H7 (cell line): ENCODE data around the gene SERGEF. TPM values are rescaled to one million over a fixed set of nuclear protein-coding genes. Genes with fewer than 3 reads are reported as not detected.

Source experiments
- DNase-seq: peaks from one replicate; pipeline ENCODE4 v3.0.0; 2012
- H3K27me3 ChIP-seq: 2 replicates; pipeline ENCODE4 v1.6.0; 2011; ENCODE audit warnings: mild to moderate bottlenecking, low read length; ENCODE audit not compliant: control insufficient read depth, insufficient read depth
- H3K36me3 ChIP-seq: replicated peaks from 2 replicates; pipeline ENCODE4 v1.5.1; 2011; ENCODE audit warnings: low read length; ENCODE audit not compliant: control insufficient read depth, insufficient read depth
- H3K4me3 ChIP-seq: 2 replicates; pipeline ENCODE4 v1.5.1; 2011; ENCODE audit warnings: low read depth, mild to moderate bottlenecking, control low read depth, low read length, moderate library complexity; ENCODE audit not compliant: insufficient read depth
- total RNA-seq: library from RNA; depleted of rRNA; stranded (reverse); fragments of >200 nt; shearing (Covaris generic); gene quantifications from 2 replicates; pipeline ENCODE4 v1.2.3, GENCODE V29; 2014

The SERGEF gene
- total RNA-seq, 1 experiment from 2014 or later = 16.5 TPM

DNA sequence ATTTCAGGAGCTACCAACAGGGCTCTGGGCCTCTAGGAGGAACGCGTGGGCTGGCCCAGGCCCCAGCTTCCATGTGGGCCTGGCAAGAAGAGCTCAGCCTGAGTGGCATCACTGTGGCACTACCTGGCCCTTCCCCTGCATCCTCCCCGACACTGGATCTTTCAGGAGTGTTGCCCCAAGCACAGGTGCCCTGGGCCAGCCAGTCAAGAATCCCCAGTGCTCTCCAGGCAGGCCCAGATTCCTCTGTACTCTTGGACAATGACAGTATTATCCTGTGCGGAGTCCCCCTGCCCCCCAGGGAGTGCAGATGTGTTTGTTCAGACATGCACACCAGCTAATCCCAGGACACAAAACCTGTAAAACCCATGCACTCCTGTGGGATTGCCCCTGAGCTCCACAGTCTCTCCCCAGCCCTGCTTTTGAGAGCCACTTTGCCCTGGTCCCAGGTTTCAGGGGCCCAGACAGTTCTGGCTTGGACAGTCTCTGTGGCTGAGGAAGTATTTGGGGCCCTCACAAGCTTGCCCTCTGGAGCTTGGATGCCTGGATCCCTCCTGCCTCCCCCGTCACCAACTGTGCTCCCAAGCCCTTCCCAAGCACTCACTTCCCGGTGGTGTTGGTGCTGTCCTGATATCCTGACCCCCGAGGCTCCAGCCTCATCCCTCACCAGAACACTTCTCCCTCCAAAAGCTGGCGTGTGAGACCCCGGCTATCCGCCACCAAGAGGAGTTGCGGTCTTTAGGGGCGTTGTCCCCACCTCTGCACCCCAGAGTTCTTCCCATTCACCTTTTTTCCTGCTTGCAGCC, 238.4 kb downstream of the SERGEF start:
- Histone ChIP-seq H3K27me3 (no peaks in the 10 kb centered on the region), H3K36me3 (no peaks in the 10 kb centered on the region), H3K4me3 (no peak overlapping the region)
- no peak for DNase-seq

- Histone ChIP-seq H3K4me3 (no peak overlapping the region), H3K27me3 (no peaks in the 10 kb centered on the region), H3K36me3 (no peaks in the 10 kb centered on the region)
- no peak for DNase-seq
These were observed 239.2 kb downstream of the SERGEF start for GRCh38 chr11:17773674-17774073.

GRCh38 chr11:17772704-17773600, 239.9 kb downstream of the SERGEF start:
- Histone ChIP-seq H3K27me3 (no peaks in the 10 kb centered on the region), H3K36me3 (no peaks in the 10 kb centered on the region), H3K4me3 (no peak overlapping the region)
- DNase-seq = no peak

DNA sequence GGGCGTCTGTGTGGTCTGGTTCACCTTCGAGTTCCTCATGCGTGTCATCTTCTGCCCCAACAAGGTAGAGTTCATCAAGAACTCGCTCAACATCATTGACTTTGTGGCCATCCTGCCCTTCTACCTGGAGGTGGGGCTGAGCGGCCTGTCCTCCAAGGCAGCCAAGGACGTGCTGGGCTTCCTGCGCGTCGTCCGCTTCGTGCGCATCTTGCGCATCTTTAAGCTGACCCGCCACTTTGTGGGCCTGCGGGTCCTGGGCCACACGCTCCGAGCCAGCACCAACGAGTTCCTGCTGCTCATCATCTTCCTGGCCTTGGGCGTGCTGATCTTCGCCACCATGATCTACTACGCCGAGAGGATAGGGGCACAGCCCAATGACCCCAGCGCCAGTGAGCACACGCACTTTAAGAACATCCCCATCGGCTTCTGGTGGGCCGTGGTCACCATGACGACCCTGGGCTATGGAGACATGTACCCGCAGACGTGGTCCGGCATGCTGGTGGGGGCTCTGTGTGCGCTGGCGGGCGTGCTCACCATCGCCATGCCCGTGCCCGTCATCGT, 240.9 kb downstream of the SERGEF start:
- no peak for DNase-seq
- H3K4me3 ChIP-seq = no peak overlapping the region
- H3K27me3 ChIP-seq = no peaks in the 10 kb centered on the region
- H3K36me3 ChIP-seq = no peaks in the 10 kb centered on the region

GRCh38 chr11:17771415-17771814, 241.4 kb downstream of the SERGEF start:
- H3K4me3 ChIP-seq = no peak overlapping the region
- H3K36me3 ChIP-seq = no peaks in the 10 kb centered on the region
- no peaks in the 10 kb centered on the region for H3K27me3 ChIP-seq
- no peak for DNase-seq

DNA sequence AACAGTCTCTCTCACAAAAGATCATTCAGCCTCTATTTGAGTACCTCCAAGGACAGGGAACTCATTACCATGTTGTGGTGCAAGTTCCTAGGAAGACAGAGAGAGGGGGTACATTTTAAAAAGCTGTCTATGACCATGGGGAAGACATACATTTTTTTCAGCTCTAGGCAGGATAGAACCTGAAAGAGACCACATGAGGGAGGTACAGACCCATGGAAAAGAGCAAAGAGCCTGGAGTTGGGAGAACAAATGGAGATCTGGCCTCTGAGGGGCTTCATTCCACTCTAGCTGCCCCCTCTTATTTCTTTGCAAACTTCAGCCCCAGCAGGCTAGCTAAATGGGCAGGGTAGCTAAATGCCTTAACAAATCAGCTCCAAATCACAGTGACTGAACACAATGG, 241.9 kb downstream of the SERGEF start:
- Histone ChIP-seq H3K4me3 (no peak overlapping the region), H3K27me3 (no peaks in the 10 kb centered on the region), H3K36me3 (no peaks in the 10 kb centered on the region)
- no peak for DNase-seq

GRCh38 chr11:17770048-17770652, 242.7 kb downstream of the SERGEF start:
- no peaks in the 10 kb centered on the region for H3K27me3 ChIP-seq
- H3K36me3 ChIP-seq = no peaks in the 10 kb centered on the region
- DNase-seq = peak; percentile 82
- no peak overlapping the region for H3K4me3 ChIP-seq

GRCh38 chr11:17769218-17769617, 243.6 kb downstream of the SERGEF start:
- DNase-seq = no peak
- Histone ChIP-seq H3K27me3 (no peaks in the 10 kb centered on the region), H3K36me3 (no peaks in the 10 kb centered on the region), H3K4me3 (no peak overlapping the region)

GRCh38 chr11:17768547-17768946, 244.3 kb downstream of the SERGEF start:
- Histone ChIP-seq H3K36me3 (no peaks in the 10 kb centered on the region), H3K4me3 (no peak overlapping the region), H3K27me3 (no peaks in the 10 kb centered on the region)
- no peak for DNase-seq

- Histone ChIP-seq H3K4me3 (no peak overlapping the region), H3K36me3 (no peaks in the 10 kb centered on the region), H3K27me3 (no peaks in the 10 kb centered on the region)
- no peak for DNase-seq
These were observed 244.9 kb downstream of the SERGEF start for GRCh38 chr11:17767914-17768313.

DNA sequence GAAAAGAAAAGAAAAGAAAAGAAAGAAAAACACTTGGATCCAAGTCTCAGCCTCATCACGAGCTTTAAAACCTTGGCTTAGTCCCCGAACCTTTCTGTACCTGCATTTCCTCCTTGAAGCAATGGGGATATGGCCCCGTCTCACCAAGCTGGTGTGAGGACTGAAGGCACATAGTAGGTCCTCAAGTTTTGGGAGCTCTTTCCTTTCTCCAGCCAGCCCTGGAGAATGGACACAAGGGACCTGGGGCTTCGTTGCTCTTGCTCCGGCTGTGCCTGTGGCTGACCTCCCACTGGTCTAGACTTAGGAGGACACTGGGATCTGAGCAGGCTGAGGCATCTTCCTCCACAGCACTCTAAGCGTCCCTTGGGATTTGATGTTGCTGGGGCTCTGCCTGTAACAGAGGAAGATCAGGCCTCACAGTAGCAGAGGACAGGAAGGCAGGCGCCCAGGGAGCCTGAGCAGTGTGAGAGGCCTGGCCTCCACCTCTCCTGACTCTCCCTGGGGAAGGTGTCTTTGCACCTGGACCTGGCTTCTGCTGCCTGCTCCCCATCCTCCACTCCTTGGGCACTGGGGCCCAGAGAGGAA, 245.5 kb downstream of the SERGEF start:
- Histone ChIP-seq H3K4me3 (no peak overlapping the region), H3K36me3 (no peaks in the 10 kb centered on the region), H3K27me3 (no peaks in the 10 kb centered on the region)
- no peak for DNase-seq

DNA sequence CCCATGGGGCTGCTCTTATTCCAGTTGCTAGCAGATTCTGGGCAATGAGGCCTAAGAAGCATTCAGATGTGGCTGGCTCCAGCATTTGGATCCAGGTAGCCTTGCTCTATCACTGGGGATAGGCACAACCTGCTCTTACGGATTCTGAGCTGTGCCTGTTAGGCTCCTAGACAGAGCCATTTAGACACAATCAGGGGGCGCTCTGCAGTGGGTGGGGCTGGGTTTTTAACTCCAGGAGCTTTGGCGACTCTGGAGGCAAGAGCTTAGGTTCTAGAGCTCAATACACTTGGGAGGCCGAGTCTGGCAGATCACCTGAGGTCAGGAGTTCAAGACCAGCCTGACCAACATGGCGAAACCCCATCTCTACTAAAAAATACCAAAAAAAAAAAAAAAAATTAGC, 246.3 kb downstream of the SERGEF start:
- DNase-seq = peak; percentile 78
- Histone ChIP-seq H3K36me3 (no peaks in the 10 kb centered on the region), H3K4me3 (no peak overlapping the region), H3K27me3 (no peaks in the 10 kb centered on the region)

- Histone ChIP-seq H3K36me3 (no peaks in the 10 kb centered on the region), H3K4me3 (no peak overlapping the region)
- DNase-seq = no peak
These were observed 246.8 kb downstream of the SERGEF start for GRCh38 chr11:17766073-17766359.

DNA sequence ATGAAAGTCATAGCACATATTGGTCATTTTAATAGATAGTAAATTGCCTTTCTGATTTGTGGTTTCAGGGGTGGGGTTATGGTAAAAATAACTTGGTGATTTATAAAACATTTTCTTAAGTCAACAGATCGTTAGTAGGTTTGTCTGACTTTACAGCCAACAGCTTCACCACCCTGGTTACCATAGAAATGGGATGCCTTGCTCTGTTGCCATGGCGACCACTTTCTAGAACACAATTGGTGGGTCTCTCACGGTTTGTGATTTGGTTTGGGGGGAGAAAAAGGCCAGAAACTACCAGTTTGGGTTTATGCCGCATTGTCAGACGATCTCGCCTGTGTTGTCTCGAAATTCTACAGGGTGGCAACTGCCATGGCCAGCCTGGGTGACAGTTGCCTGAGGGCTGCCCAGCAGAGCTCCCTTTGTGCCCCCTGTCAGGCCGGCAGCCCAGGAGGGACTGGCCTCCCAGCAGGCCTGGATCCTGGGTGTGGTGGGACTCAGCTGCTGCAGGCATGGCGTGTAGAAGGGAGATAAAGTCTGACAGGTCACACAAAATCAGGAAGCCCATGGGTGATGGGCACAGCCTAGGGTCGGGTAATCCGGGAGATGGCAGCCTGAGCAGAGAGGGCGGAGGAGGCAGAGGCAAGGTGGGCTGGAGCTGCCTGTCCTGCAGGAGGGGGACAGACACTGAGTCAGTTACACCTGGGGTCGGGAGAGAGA, 247.3 kb downstream of the SERGEF start:
- peak; percentile 75 for DNase-seq
- no peak overlapping the region for H3K4me3 ChIP-seq

More at GRCh38 chr11:17766073-17766359, 246.8 kb downstream of the SERGEF start:
- no peaks in the 10 kb centered on the region for H3K27me3 ChIP-seq

More for the DNA sequence above, 247.3 kb downstream of the SERGEF start:
- H3K36me3 ChIP-seq = no peaks in the 10 kb centered on the region
- no peaks in the 10 kb centered on the region for H3K27me3 ChIP-seq
